SU-DHL-6 (cell line): Measurements from ENCODE around the gene SLC25A1.

Experiments used
- EZH2phosphoT487 ChIP-seq: fragments of 200-600 bp; sonication (generic), shearing (Covaris generic); conservative IDR thresholded peaks from 2 replicates; pipeline ENCODE4 v1.6.1; 2018; ENCODE audit warnings: mild to moderate bottlenecking, antibody characterized with exemption, low read length, moderate library complexity, mixed read lengths
- TF ChIP-seq, protein P1 (sequence below): fragments of 200-600 bp; sonication (generic); IDR thresholded peaks from one replicate; pipeline ENCODE4 v1.5.1; 2017; ENCODE audit warnings: antibody characterized with exemption, mild to moderate bottlenecking, low read length, moderate library complexity; ENCODE audit not compliant: insufficient read depth, poor library complexity, severe bottlenecking

DNA sequence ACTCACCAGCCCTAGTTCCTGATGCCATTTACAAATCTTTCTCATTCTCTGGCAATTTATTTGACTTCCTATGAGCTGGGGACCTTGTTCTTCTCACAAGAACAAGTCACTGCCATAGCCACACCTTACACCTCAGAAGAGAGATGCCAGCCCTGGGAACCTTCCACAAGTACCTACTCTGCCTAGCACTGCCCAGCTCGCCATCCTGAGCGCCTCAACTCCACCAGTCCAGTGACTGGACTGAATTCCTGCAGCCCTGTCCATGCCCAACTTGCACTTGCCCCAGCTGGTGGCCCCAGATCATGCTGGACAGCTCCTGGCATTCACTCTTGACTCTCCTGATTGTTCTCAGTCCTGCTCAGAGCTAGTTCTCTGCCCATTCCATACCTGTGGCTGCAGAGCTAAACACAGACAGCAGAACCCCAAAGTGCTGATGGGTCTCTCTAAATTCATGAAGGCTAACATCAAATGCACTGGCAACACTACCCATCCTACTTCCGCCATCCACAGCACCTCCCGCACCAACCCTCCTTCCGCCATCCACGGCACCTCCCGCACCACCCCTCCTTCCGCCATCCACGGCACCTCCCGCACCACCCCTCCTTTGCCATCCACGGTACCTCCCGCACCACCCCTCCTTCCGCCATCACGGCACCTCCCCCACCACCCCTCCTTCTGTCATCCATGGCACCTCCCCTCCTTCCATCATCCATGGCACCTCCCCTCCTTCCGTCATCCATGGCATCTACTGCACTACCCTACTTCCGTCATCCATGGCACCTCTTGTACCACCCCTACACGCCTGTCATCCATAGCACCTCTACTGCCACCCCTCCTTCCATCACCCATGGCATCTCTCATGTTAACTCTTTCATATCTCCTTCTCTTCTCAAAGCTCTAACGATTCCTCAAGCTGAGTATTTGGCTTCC, 23.6 kb upstream of the SLC25A1 start:
- TF ChIP-seq, protein P1, sequence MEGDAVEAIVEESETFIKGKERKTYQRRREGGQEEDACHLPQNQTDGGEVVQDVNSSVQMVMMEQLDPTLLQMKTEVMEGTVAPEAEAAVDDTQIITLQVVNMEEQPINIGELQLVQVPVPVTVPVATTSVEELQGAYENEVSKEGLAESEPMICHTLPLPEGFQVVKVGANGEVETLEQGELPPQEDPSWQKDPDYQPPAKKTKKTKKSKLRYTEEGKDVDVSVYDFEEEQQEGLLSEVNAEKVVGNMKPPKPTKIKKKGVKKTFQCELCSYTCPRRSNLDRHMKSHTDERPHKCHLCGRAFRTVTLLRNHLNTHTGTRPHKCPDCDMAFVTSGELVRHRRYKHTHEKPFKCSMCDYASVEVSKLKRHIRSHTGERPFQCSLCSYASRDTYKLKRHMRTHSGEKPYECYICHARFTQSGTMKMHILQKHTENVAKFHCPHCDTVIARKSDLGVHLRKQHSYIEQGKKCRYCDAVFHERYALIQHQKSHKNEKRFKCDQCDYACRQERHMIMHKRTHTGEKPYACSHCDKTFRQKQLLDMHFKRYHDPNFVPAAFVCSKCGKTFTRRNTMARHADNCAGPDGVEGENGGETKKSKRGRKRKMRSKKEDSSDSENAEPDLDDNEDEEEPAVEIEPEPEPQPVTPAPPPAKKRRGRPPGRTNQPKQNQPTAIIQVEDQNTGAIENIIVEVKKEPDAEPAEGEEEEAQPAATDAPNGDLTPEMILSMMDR: no peak
- TF ChIP-seq EZH2phosphoT487: no peak
